Measurements from ENCODE around the gene KPTN. TPM values are rescaled to one million over a fixed set of nuclear protein-coding genes. Genes with fewer than 3 reads are reported as not detected.

The KPTN gene
- polyA plus RNA-seq, 1 donor (not counting 4 experiments of a cell fraction or from before 2014, with no cell fraction given), result 7.3 TPM

DNA sequence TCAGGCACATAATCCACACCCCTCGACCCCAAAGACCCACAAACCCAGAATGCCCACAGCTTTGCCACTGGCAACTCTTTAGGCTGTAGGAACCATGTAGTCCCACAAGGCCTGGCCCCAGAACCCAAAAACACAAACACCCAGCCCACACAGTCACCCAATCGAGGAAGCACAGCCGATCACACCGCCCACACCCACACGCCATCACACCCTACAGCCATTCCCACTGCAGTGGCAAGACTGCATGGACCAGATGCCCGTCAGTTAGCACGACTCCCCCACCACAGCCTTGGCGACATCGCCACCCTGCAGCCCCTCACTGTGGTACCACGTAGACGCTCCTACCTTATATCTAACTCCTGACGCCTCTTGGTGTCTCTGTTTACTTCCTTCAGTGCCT is 40.7 kb downstream of the KPTN start:
- H3K27me3 ChIP-seq (ENCODE audit: control insufficient read depth, extremely low read depth, insufficient read depth, low read length), result peaks cover 48% of the 10 kb centered on the region

DNA sequence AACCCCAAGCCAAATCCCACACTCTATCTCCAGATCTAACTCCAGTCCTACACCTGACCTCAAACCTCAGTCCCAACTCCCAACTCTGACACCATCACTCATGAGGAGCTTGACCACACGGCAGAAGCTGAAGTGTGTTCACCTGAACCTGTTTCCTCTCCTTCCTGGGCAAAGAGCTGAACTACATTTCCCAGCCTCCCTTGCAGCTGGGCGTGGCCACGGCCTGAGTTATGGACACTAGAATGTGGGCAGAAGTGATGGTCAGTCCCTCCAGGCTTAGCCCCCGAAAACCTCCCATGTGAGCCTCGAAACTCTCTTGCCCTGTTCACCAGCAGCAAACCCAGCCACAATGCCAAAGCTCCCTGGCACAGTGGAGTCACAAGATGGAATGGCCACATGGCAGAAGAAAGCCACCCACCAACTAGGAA is 45.2 kb downstream of the KPTN start:
- TF ChIP-seq EZH2 (IDR thresholded peaks at IDR 0.05; ENCODE audit: low read length), result no peak
- no peaks in the 10 kb centered on the region for H3K36me3 ChIP-seq (ENCODE audit: control insufficient read depth in 2 of 2, extremely low read depth in 1 of 2, insufficient read depth in 2 of 2, low read length in 2 of 2)
- H3K9me1 ChIP-seq (ENCODE audit: control insufficient read depth, extremely low read depth, insufficient read depth, low read length), result no peaks in the 10 kb centered on the region
- H2AFZ ChIP-seq (ENCODE audit: control insufficient read depth, low read length), result no peak overlapping the region
- H3K9me3 ChIP-seq (ENCODE audit: control insufficient read depth, low read depth, low read length), result no peaks in the 10 kb centered on the region
- no peaks in the 10 kb centered on the region for H3K79me2 ChIP-seq (ENCODE audit: control insufficient read depth, insufficient read depth, low read length)
- H3K4me1 ChIP-seq (ENCODE audit: control insufficient read depth, extremely low read depth, insufficient read depth, low read length), result no peaks in the 10 kb centered on the region
- H3K4me2 ChIP-seq (ENCODE audit: control insufficient read depth, extremely low read depth, insufficient read depth, low read depth, low read length), result no peak overlapping the region
- DNase-seq (ENCODE audit: low read depth, low spot score), result no peak
- no peak overlapping the region for H3K9ac ChIP-seq (ENCODE audit: control insufficient read depth, extremely low read depth, insufficient read depth, low read length)
- FAIRE-seq, result no peak
- H3K27me3 ChIP-seq (ENCODE audit: control insufficient read depth, extremely low read depth, insufficient read depth, low read length), result peaks cover 16% of the 10 kb centered on the region
- no peaks in the 10 kb centered on the region for H4K20me1 ChIP-seq (ENCODE audit: control insufficient read depth, extremely low read depth, insufficient read depth, low read length)
- dilution Hi-C loops (cut with MboI; ENCODE audit: extremely low pct_ligation_motif_present, low sequenced_read_pairs), result no loop called here
- H3K27ac ChIP-seq (ENCODE audit: control insufficient read depth, insufficient read depth, low read length), result no peak overlapping the region
- H3K4me3 ChIP-seq (ENCODE audit: control insufficient read depth in 2 of 3, extremely low read depth in 1 of 3, insufficient read depth in 2 of 3, low read depth in 1 of 3, low read length in 3 of 3), result no peak overlapping the region

More for the DNA sequence above, 40.7 kb downstream of the KPTN start:
- no peak overlapping the region for H3K4me3 ChIP-seq (ENCODE audit: control insufficient read depth in 2 of 3, extremely low read depth in 1 of 3, insufficient read depth in 2 of 3, low read depth in 1 of 3, low read length in 3 of 3)
- no peaks in the 10 kb centered on the region for H3K9me1 ChIP-seq (ENCODE audit: control insufficient read depth, extremely low read depth, insufficient read depth, low read length)
- peaks cover 2% of the 10 kb centered on the region for H4K20me1 ChIP-seq (ENCODE audit: control insufficient read depth, extremely low read depth, insufficient read depth, low read length)
- no peak overlapping the region for H3K4me2 ChIP-seq (ENCODE audit: control insufficient read depth, extremely low read depth, insufficient read depth, low read depth, low read length)
- H3K79me2 ChIP-seq (ENCODE audit: control insufficient read depth, insufficient read depth, low read length), result no peaks in the 10 kb centered on the region
- no peak overlapping the region for H2AFZ ChIP-seq (ENCODE audit: control insufficient read depth, low read length)
- dilution Hi-C loops (cut with MboI; ENCODE audit: extremely low pct_ligation_motif_present, low sequenced_read_pairs), result no loop called here
- no peak for FAIRE-seq
- no peak for DNase-seq (ENCODE audit: low read depth, low spot score)
- peaks cover 3% of the 10 kb centered on the region for H3K4me1 ChIP-seq (ENCODE audit: control insufficient read depth, extremely low read depth, insufficient read depth, low read length)
- no peak overlapping the region for H3K27ac ChIP-seq (ENCODE audit: control insufficient read depth, insufficient read depth, low read length)
- no peak overlapping the region for H3K9ac ChIP-seq (ENCODE audit: control insufficient read depth, extremely low read depth, insufficient read depth, low read length)
- H3K9me3 ChIP-seq (ENCODE audit: control insufficient read depth, low read depth, low read length), result no peaks in the 10 kb centered on the region
- H3K36me3 ChIP-seq (ENCODE audit: control insufficient read depth in 2 of 2, extremely low read depth in 1 of 2, insufficient read depth in 2 of 2, low read length in 2 of 2), result no peaks in the 10 kb centered on the region
- TF ChIP-seq CTCF (optimal IDR thresholded peaks at IDR 0.05 in 1 of 3, IDR thresholded peaks at IDR 0.05 in 1 of 3, conservative IDR thresholded peaks at IDR 0.05 in 1 of 3; ENCODE audit: extremely low read depth in 1 of 3, insufficient read depth in 2 of 3, low read length in 3 of 3) (no peak), EZH2 (IDR thresholded peaks at IDR 0.05; ENCODE audit: low read length) (no peak)

GRCh38 chr19:47437500-47437899 is 46.5 kb downstream of the KPTN start:
- H3K9ac ChIP-seq (ENCODE audit: control insufficient read depth, extremely low read depth, insufficient read depth, low read length), result no peak overlapping the region
- H3K4me1 ChIP-seq (ENCODE audit: control insufficient read depth, extremely low read depth, insufficient read depth, low read length), result no peaks in the 10 kb centered on the region
- peaks cover 8% of the 10 kb centered on the region for H3K27me3 ChIP-seq (ENCODE audit: control insufficient read depth, extremely low read depth, insufficient read depth, low read length)
- H4K20me1 ChIP-seq (ENCODE audit: control insufficient read depth, extremely low read depth, insufficient read depth, low read length), result no peaks in the 10 kb centered on the region
- no peak overlapping the region for H3K4me3 ChIP-seq (ENCODE audit: control insufficient read depth in 2 of 3, extremely low read depth in 1 of 3, insufficient read depth in 2 of 3, low read depth in 1 of 3, low read length in 3 of 3)
- no peak for FAIRE-seq
- H3K9me1 ChIP-seq (ENCODE audit: control insufficient read depth, extremely low read depth, insufficient read depth, low read length), result no peaks in the 10 kb centered on the region
- no peaks in the 10 kb centered on the region for H3K36me3 ChIP-seq (ENCODE audit: control insufficient read depth in 2 of 2, extremely low read depth in 1 of 2, insufficient read depth in 2 of 2, low read length in 2 of 2)
- H3K4me2 ChIP-seq (ENCODE audit: control insufficient read depth, extremely low read depth, insufficient read depth, low read depth, low read length), result no peak overlapping the region
- no peak overlapping the region for H3K27ac ChIP-seq (ENCODE audit: control insufficient read depth, insufficient read depth, low read length)
- no peaks in the 10 kb centered on the region for H3K79me2 ChIP-seq (ENCODE audit: control insufficient read depth, insufficient read depth, low read length)
- no peak for DNase-seq (ENCODE audit: low read depth, low spot score)
- dilution Hi-C loops (cut with MboI; ENCODE audit: extremely low pct_ligation_motif_present, low sequenced_read_pairs), result no loop called here
- H3K9me3 ChIP-seq (ENCODE audit: control insufficient read depth, low read depth, low read length), result no peaks in the 10 kb centered on the region
- TF ChIP-seq CTCF (optimal IDR thresholded peaks at IDR 0.05 in 1 of 3, IDR thresholded peaks at IDR 0.05 in 1 of 3, conservative IDR thresholded peaks at IDR 0.05 in 1 of 3; ENCODE audit: extremely low read depth in 1 of 3, insufficient read depth in 2 of 3, low read length in 3 of 3) (no peak), EZH2 (IDR thresholded peaks at IDR 0.05; ENCODE audit: low read length) (no peak)
- no peak overlapping the region for H2AFZ ChIP-seq (ENCODE audit: control insufficient read depth, low read length)
